Astrocyte (in vitro differentiated cells and primary cell): ENCODE measurements around the gene TLE5. TPM values are rescaled to one million over a fixed set of nuclear protein-coding genes. Genes with fewer than 3 reads are reported as not detected.
"Not testable (repeated sequence)": the region's sequence is repeated elsewhere in the genome, so short reads cannot be mapped to it uniquely, and the experiment has no call there.

Experiments
- DNase-seq: peaks from one replicate; pipeline ENCODE4 v3.0.0-alpha.2; 2010; ENCODE audit warnings: low read depth
- FAIRE-seq: peaks from 2 replicates; lab custom pipeline; 2011; peaks lifted over from hg19 to GRCh38; lab: Jason Lieb, UNC
- H2AFZ ChIP-seq: 2 replicates; pipeline ENCODE4 v1.6.0; 2012; ENCODE audit warnings: low read depth, low read length, inconsistent platforms
- H3K27ac ChIP-seq: 2 replicates; pipeline ENCODE4 v1.5.1; 2011; ENCODE audit warnings: low read depth, low read length, inconsistent platforms
- H3K27me3 ChIP-seq: 2 replicates; pipeline ENCODE4 v1.6.0; 2011; ENCODE audit warnings: low read length, inconsistent platforms; ENCODE audit not compliant: insufficient read depth
- H3K36me3 ChIP-seq: 2 replicates; pipeline ENCODE4 v1.5.1; 2011; ENCODE audit warnings: low read length, inconsistent platforms; ENCODE audit not compliant: insufficient read depth
- H3K4me1 ChIP-seq: 2 replicates; pipeline ENCODE4 v1.5.1; 2011; ENCODE audit warnings: low read length, inconsistent platforms; ENCODE audit not compliant: insufficient read depth
- H3K4me2 ChIP-seq: 2 replicates; pipeline ENCODE4 v1.6.0; 2012; ENCODE audit warnings: low read length, inconsistent platforms
- H3K4me3 ChIP-seq: 2 replicates; pipeline ENCODE4 v1.5.1; 2011; ENCODE audit warnings: low read depth, mild to moderate bottlenecking, low read length, inconsistent platforms; ENCODE audit not compliant: insufficient read depth
- H3K79me2 ChIP-seq: 2 replicates; pipeline ENCODE4 v1.6.0; 2012; ENCODE audit warnings: mild to moderate bottlenecking, low read length, inconsistent platforms; ENCODE audit not compliant: insufficient read depth
- H3K9ac ChIP-seq: 2 replicates; pipeline ENCODE4 v1.6.0; 2012; ENCODE audit warnings: mild to moderate bottlenecking, low read length, inconsistent platforms
- H3K9me3 ChIP-seq: 2 replicates; pipeline ENCODE4 v1.5.1; 2012; ENCODE audit warnings: low read depth, mild to moderate bottlenecking, low read length, inconsistent platforms; ENCODE audit not compliant: insufficient read depth
- H4K20me1 ChIP-seq: 2 replicates; pipeline ENCODE4 v1.6.0; 2012; ENCODE audit warnings: low read length, inconsistent platforms; ENCODE audit not compliant: insufficient read depth
- H3K27ac Mint-ChIP-seq: one replicate; pipeline ENCODE4 v1.8.0; 2021; ENCODE audit warnings: mild to moderate bottlenecking, mixed read lengths; ENCODE audit not compliant: unreplicated experiment
- H3K27me3 Mint-ChIP-seq: one replicate; pipeline ENCODE4 v1.8.0; 2021; ENCODE audit warnings: low read depth, mixed read lengths; ENCODE audit not compliant: unreplicated experiment
- H3K36me3 Mint-ChIP-seq: one replicate; pipeline ENCODE4 v1.8.0; 2021; ENCODE audit warnings: low read depth, mixed read lengths; ENCODE audit not compliant: unreplicated experiment
- H3K4me1 Mint-ChIP-seq: one replicate; pipeline ENCODE4 v1.8.0; 2021; ENCODE audit warnings: low read depth, mixed read lengths; ENCODE audit not compliant: unreplicated experiment
- H3K4me3 Mint-ChIP-seq: one replicate; pipeline ENCODE4 v1.8.0; 2021; ENCODE audit warnings: mild to moderate bottlenecking, moderate library complexity, mixed read lengths; ENCODE audit not compliant: unreplicated experiment
- H3K9me3 Mint-ChIP-seq: one replicate; pipeline ENCODE4 v1.8.0; 2021; ENCODE audit warnings: mild to moderate bottlenecking, mixed read lengths; ENCODE audit not compliant: unreplicated experiment
- CTCF ChIP-seq: IDR thresholded peaks from 2 replicates; pipeline ENCODE4 v1.5.1; 2011; ENCODE audit warnings: low read depth, mild to moderate bottlenecking, inconsistent platforms, low read length, moderate library complexity; ENCODE audit not compliant: insufficient read depth
- EZH2 ChIP-seq: IDR thresholded peaks from 2 replicates; pipeline ENCODE4 v1.6.1; 2012; ENCODE audit warnings: mild to moderate bottlenecking, low read length, inconsistent platforms; ENCODE audit not compliant: insufficient read depth
- total RNA-seq: library from RNA; stranded (reverse); gene quantifications from 2 replicates; pipeline ENCODE4 v1.2.1, GENCODE V29; 2021

TLE5 gene
- total RNA-seq, 1 donor from 2014 or later = 210 TPM

GRCh38 chr19:3053218-3053621 is 9.1 kb downstream of the TLE5 start:
- H3K4me1 Mint-ChIP-seq = peaks cover 8% of the 10 kb centered on the region

GRCh38 chr19:3050016-3050415 is 12.3 kb downstream of the TLE5 start:
- not testable (repeated sequence) for H3K9me3 Mint-ChIP-seq, H3K79me2 ChIP-seq, H3K27ac Mint-ChIP-seq, H3K4me2 ChIP-seq, H3K4me1 ChIP-seq, H2AFZ ChIP-seq, H3K9ac ChIP-seq, H3K4me3 Mint-ChIP-seq, H3K4me1 Mint-ChIP-seq, H3K36me3 ChIP-seq, H3K36me3 Mint-ChIP-seq, DNase-seq, H3K27me3 ChIP-seq, H3K27ac ChIP-seq, H3K4me3 ChIP-seq, FAIRE-seq, H3K9me3 ChIP-seq
- peaks cover 17% of the 10 kb centered on the region for H4K20me1 ChIP-seq
- peaks cover 21% of the 10 kb centered on the region for H3K27me3 Mint-ChIP-seq

More at GRCh38 chr19:3053218-3053621, 9.1 kb downstream of the TLE5 start:
- no peak overlapping the region for H3K4me2 ChIP-seq
- Mint-ChIP-seq H3K36me3 (peaks cover 12% of the 10 kb centered on the region), H3K4me3 (no peak overlapping the region), H3K27me3 (peaks cover 6% of the 10 kb centered on the region), H3K27ac (no peak overlapping the region), H3K9me3 (no peaks in the 10 kb centered on the region)
- peaks cover 5% of the 10 kb centered on the region for H3K36me3 ChIP-seq
- no peaks in the 10 kb centered on the region for H3K9me3 ChIP-seq
- FAIRE-seq = no peak
- no peak overlapping the region for H3K9ac ChIP-seq
- DNase-seq = no peak
- H3K4me1 ChIP-seq = peaks cover 24% of the 10 kb centered on the region
- TF ChIP-seq EZH2 = no peak
- H3K27me3 ChIP-seq = no peaks in the 10 kb centered on the region
- peaks cover 44% of the 10 kb centered on the region for H4K20me1 ChIP-seq
- no peak overlapping the region for H3K27ac ChIP-seq
- no peak overlapping the region for H3K4me3 ChIP-seq
- no peak overlapping the region for H2AFZ ChIP-seq
- H3K79me2 ChIP-seq = peaks cover 7% of the 10 kb centered on the region

GRCh38 chr19:3049089-3049488 is 13.2 kb downstream of the TLE5 start:
- FAIRE-seq (no peak), DNase-seq (no peak)
- Mint-ChIP-seq H3K4me1 (no peaks in the 10 kb centered on the region), H3K27ac (no peak overlapping the region), H3K9me3 (no peaks in the 10 kb centered on the region), H3K36me3 (no peaks in the 10 kb centered on the region), H3K27me3 (peaks cover 30% of the 10 kb centered on the region), H3K4me3 (no peak overlapping the region)
- Histone ChIP-seq H3K79me2 (no peaks in the 10 kb centered on the region), H3K27me3 (peaks cover 4% of the 10 kb centered on the region), H3K9ac (no peak overlapping the region), H3K4me1 (peaks cover 5% of the 10 kb centered on the region), H3K27ac (no peak overlapping the region), H3K4me3 (no peak overlapping the region), H2AFZ (no peak overlapping the region), H3K36me3 (no peaks in the 10 kb centered on the region), H3K9me3 (no peaks in the 10 kb centered on the region), H4K20me1 (peaks cover 8% of the 10 kb centered on the region), H3K4me2 (no peak overlapping the region)
- no peak for TF ChIP-seq EZH2
- no peak for TF ChIP-seq CTCF

GRCh38 chr19:3048190-3048533 is 14.1 kb downstream of the TLE5 start:
- H3K4me3 Mint-ChIP-seq = no peak overlapping the region
- no peaks in the 10 kb centered on the region for H3K36me3 ChIP-seq

More at GRCh38 chr19:3048190-3048533, 14.1 kb downstream of the TLE5 start:
- DNase-seq = no peak
- no peak overlapping the region for H3K27ac ChIP-seq
- H3K9me3 ChIP-seq = no peaks in the 10 kb centered on the region
- Mint-ChIP-seq H3K9me3 (no peaks in the 10 kb centered on the region), H3K36me3 (no peaks in the 10 kb centered on the region), H3K27me3 (peaks cover 33% of the 10 kb centered on the region), H3K4me1 (no peaks in the 10 kb centered on the region), H3K27ac (no peak overlapping the region)
- no peaks in the 10 kb centered on the region for H3K79me2 ChIP-seq
- H2AFZ ChIP-seq = no peak overlapping the region
- no peak for FAIRE-seq
- TF ChIP-seq EZH2 = no peak
- no peak overlapping the region for H3K4me3 ChIP-seq
- H3K4me2 ChIP-seq = no peak overlapping the region
- H3K27me3 ChIP-seq = peaks cover 4% of the 10 kb centered on the region
- no peak overlapping the region for H3K9ac ChIP-seq
- peaks cover 5% of the 10 kb centered on the region for H3K4me1 ChIP-seq
- peaks cover 2% of the 10 kb centered on the region for H4K20me1 ChIP-seq
